Rectal smooth muscle tissue (tissue), 1 donor: Measurements from ENCODE around the gene ZFYVE19.

Experiments used
- H3K27ac ChIP-seq: one replicate; pipeline ENCODE4 v1.7.0; 2013; ENCODE audit warnings: low read depth, low read length, inconsistent platforms
- H3K27me3 ChIP-seq: one replicate; pipeline ENCODE4 v1.7.0; 2013; ENCODE audit warnings: low read length; ENCODE audit not compliant: control insufficient read depth, insufficient read depth
- H3K36me3 ChIP-seq: one replicate; pipeline ENCODE4 v1.7.0; 2013; ENCODE audit warnings: low read length; ENCODE audit not compliant: control insufficient read depth, insufficient read depth
- H3K4me1 ChIP-seq: one replicate; pipeline ENCODE4 v1.7.0; 2013; ENCODE audit warnings: low read length; ENCODE audit not compliant: control insufficient read depth, insufficient read depth
- H3K4me3 ChIP-seq: one replicate; pipeline ENCODE4 v1.7.0; 2013; ENCODE audit warnings: low read length
- H3K9ac ChIP-seq: one replicate; pipeline ENCODE4 v1.7.0; 2013; ENCODE audit warnings: low read length

Gene ZFYVE19

DNA sequence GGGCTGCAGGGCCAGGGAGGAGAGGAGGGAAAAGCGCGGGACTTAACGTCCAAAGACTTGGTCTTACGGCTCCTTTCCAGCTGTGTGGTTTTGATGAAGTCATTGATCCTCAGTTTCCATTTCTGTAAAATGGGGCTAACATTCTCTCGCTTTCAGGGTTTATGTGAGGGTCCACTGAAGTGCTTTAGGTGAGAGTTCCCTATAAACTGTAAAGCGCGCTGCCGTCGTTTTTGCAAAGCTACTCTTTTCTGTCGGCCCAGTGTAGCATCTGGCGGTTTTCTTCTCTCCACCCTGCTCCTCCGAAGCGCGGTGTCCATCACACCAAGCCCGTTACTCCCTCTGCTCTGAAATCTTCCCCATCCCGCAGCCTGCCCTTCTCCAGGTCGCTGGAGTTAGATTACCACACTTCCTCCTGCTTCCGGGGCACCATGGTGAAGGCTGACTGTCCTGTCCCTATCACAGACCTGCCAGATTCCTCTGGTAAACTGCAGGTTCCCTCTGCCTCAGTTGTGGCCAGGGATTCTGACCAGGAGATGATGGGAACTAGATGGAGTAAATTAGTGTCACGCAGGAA, 1.1 kb downstream of the ZFYVE19 start:
- Histone ChIP-seq H3K27me3 (no peaks in the 10 kb centered on the region), H3K4me1 (peaks cover 10% of the 10 kb centered on the region), H3K4me3 (peak overlapping the region; percentile 94), H3K27ac (peak overlapping the region; percentile 4), H3K9ac (peak overlapping the region; percentile 12), H3K36me3 (peaks cover 4% of the 10 kb centered on the region)

- H3K27ac ChIP-seq, result no peak overlapping the region
- H3K9ac ChIP-seq, result no peak overlapping the region
- H3K4me1 ChIP-seq, result peaks cover 10% of the 10 kb centered on the region
- no peak overlapping the region for H3K4me3 ChIP-seq
- H3K27me3 ChIP-seq, result no peaks in the 10 kb centered on the region
- peaks cover 10% of the 10 kb centered on the region for H3K36me3 ChIP-seq
Observed at GRCh38 chr15:40808861-40809450, 2.1 kb downstream of the ZFYVE19 start.

DNA sequence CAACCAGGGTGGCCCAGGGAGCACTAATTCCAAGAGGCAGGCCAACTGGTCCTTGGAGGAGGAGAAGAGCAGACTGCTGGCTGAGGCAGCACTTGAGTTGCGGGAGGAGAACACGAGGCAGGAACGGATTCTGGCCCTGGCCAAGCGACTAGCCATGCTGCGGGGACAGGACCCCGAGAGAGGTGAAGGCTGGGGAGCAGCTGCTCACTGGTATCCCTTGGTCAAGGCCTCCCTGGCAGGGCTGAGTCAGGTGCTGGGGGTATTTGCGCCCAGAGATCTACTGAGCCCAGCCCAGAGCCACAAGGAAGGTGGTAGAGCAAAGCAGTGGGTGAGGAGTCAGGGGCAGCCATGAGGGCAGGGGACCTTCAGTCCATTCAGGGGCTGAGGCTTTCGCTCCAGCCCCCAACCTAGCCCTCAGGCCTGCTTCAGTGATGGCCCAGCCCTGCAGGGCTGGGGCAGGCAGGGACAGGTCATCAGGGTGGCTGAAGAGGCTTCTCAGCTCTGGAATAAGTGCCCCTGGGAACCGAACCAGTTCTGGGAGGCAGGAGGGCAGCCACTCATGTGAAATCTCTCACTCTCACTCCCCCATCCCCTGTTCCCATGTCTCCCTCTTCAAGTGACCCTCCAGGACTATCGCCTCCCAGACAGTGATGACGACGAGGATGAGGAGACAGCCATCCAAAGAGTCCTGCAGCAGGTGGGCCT, 6.0 kb downstream of the ZFYVE19 start:
- H3K4me3 ChIP-seq, result no peak overlapping the region
- H3K27me3 ChIP-seq, result no peaks in the 10 kb centered on the region
- no peak overlapping the region for H3K27ac ChIP-seq
- H3K36me3 ChIP-seq, result peaks cover 18% of the 10 kb centered on the region
- no peak overlapping the region for H3K9ac ChIP-seq
- peaks cover 4% of the 10 kb centered on the region for H3K4me1 ChIP-seq

- Histone ChIP-seq H3K4me1 (no peaks in the 10 kb centered on the region), H3K4me3 (no peak overlapping the region), H3K9ac (no peak overlapping the region), H3K36me3 (peaks cover 18% of the 10 kb centered on the region), H3K27me3 (no peaks in the 10 kb centered on the region), H3K27ac (no peak overlapping the region)
Observed at GRCh38 chr15:40815042-40815698, 8.3 kb downstream of the ZFYVE19 start.

DNA sequence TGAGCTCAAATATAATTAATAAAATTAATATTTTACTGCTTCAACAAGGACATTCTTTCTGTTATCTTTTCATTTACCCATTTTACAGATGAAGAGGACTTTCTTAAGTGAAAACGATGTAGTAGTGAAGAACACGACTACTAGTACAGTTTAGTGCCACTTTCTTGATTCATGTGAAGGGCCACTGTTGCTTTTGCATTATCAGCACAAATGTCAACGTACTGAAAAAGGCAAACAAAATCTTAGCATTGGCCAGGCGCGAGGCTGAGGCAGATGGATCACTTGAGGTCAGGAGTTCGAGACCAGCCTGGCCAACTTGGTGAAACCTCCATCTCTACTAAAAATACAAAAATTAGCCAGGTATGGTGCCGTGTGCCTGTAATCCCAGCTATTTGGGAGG, 12.2 kb downstream of the ZFYVE19 start:
- no peaks in the 10 kb centered on the region for H3K27me3 ChIP-seq
- peaks cover 7% of the 10 kb centered on the region for H3K36me3 ChIP-seq
- no peak overlapping the region for H3K9ac ChIP-seq
- no peak overlapping the region for H3K27ac ChIP-seq
- no peaks in the 10 kb centered on the region for H3K4me1 ChIP-seq
- H3K4me3 ChIP-seq, result no peak overlapping the region

DNA sequence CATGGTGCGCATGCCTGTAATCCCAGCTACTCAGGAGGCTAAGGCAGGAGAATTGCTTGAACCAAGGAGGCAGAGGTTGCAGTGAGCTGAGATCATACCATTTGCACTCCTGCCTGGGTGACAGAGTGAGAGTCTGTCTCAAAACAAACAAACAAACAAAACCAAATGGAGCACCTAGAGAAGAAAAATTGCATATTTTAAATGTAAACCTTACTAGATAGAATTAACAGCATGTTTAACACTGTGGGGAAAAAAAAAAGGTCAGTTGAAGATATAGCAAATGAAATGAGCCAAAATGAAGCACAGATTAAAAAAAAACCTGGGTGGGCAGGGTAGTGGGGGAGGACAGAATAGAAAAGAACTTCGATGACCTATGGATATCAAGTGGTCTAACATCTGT, 14.3 kb downstream of the ZFYVE19 start:
- Histone ChIP-seq H3K27me3 (no peaks in the 10 kb centered on the region), H3K9ac (no peak overlapping the region), H3K27ac (no peak overlapping the region), H3K4me3 (no peak overlapping the region), H3K36me3 (no peaks in the 10 kb centered on the region), H3K4me1 (no peaks in the 10 kb centered on the region)

GRCh38 chr15:40823572-40824343, 16.9 kb downstream of the ZFYVE19 start:
- Histone ChIP-seq H3K4me1 (no peaks in the 10 kb centered on the region), H3K27ac (no peak overlapping the region), H3K27me3 (no peaks in the 10 kb centered on the region), H3K36me3 (no peaks in the 10 kb centered on the region), H3K4me3 (no peak overlapping the region), H3K9ac (no peak overlapping the region)

DNA sequence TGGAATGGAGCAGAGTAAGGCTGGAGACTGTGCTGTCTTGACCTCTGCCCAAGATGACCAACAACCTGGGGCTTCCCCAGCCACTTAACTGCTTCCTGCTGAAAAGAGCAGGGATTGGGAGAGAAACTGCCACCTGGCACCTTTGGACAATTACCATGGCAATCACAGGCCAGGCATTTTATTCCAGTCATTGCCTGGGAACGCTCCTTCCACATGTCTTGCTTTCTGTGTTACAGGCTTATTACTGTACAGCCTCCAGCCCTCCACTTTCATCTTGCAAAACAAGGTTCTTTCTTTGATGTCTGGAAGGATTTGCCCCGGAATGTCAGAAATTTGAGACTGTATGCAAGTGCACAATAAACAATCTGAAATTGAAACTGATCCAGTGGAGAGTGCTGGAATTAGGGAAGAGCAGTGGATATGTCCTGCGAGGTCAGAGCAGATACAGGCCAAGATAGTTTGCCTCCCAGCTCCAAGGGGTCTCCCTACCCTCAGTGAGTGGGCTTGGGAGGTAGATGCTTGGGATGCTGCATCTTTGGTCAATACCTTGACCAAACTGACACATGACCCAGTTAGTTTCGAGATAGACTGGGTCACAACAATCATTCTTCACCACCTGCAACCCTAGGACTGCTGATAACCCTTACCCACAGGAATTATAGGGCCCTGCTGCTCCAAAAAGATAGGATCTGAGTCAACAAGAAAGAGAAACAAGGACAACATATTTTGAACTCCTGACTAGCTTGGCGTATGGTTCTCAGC, 19.0 kb downstream of the ZFYVE19 start:
- no peaks in the 10 kb centered on the region for H3K27me3 ChIP-seq
- no peaks in the 10 kb centered on the region for H3K36me3 ChIP-seq
- no peak overlapping the region for H3K27ac ChIP-seq
- H3K4me1 ChIP-seq, result no peaks in the 10 kb centered on the region
- peak overlapping the region; percentile 6 for H3K4me3 ChIP-seq
- no peak overlapping the region for H3K9ac ChIP-seq

DNA sequence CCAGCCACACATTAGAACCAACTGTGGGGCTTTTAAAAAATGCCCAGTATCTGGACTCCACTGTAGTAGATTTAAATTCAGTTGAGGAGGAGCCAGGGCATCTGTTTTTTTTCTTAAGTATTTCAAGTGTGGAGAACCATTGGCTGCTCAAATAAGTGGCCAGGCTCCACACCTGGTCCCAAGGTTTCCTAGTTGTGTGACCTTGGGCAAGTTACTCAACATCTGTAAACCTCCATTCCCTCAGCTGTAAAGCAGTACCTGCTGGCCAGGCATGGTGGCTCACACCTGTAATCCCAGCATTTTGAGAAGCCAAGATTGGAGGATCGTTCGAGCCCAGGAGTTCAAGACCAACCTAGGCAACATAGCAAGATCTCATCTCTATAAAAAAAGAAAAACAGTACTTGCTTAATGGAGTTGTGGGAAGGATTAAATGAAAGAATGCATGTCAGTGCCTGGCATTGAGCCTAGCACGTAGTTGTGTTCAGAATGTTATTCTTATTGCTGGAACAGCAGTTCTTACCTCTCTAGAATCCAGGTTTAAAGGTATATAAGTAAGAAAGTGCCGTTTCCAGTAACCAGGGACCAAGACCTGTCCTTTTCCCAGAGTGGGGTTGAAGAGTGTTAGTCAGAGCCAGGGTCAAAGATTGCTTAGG, 19.7 kb downstream of the ZFYVE19 start:
- Histone ChIP-seq H3K27ac (no peak overlapping the region), H3K36me3 (no peaks in the 10 kb centered on the region), H3K4me3 (peak overlapping the region; percentile 36), H3K27me3 (no peaks in the 10 kb centered on the region), H3K9ac (no peak overlapping the region), H3K4me1 (no peaks in the 10 kb centered on the region)

- H3K9ac ChIP-seq, result peak within 1 kb of the TSS; percentile 6
- H3K4me3 ChIP-seq, result peak within 1 kb of the TSS; percentile 64
- no peaks in the 10 kb centered on the region for H3K27me3 ChIP-seq
Observed at GRCh38 chr15:40828447-40829036, 21.7 kb downstream of the ZFYVE19 start, which contains the start of gene PPP1R14D. TSS of gene PPP1R14D (minus strand) at chr15:40828708. CDS start at chr15:40828641, 67 bp downstream.

DNA sequence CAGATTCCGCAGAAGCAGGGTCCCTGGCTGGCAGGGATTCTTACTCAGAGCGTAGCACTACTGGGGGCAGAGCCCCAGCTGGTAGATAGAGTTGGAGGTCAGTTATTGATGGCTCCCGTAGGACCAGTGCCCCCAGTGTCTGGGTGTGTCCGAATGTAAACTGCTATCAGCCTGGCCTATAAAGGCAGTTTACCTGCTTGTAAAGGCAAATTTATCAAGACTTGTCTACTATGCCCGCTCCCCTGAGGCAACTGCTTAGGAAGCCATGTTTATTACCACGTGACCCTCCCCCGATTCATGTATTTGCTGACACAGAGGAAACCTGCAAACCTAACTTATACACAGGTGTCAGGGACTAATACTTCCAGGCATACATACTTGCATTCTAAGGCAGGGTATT, 22.2 kb downstream of the ZFYVE19 start:
- no peaks in the 10 kb centered on the region for H3K4me1 ChIP-seq
- H3K36me3 ChIP-seq, result no peaks in the 10 kb centered on the region
- H3K4me3 ChIP-seq, result no peak overlapping the region
- no peaks in the 10 kb centered on the region for H3K27me3 ChIP-seq
- no peak overlapping the region for H3K27ac ChIP-seq
- H3K9ac ChIP-seq, result no peak overlapping the region

More at GRCh38 chr15:40828447-40829036, 21.7 kb downstream of the ZFYVE19 start, which contains the start of gene PPP1R14D:
- no peaks in the 10 kb centered on the region for H3K36me3 ChIP-seq
- H3K27ac ChIP-seq, result no peak within 1 kb of the TSS
- H3K4me1 ChIP-seq, result no peaks in the 10 kb centered on the region
